Lung (tissue), 12 donors: Measurements from ENCODE around the gene ZFP64. TPM values are rescaled to one million over a fixed set of nuclear protein-coding genes. Genes with fewer than 3 reads are reported as not detected.

ENCODE experiments used
- ATAC-seq: fragments of 200-7000 bp; cut with Tn5 transposase; one replicate; pipeline ENCODE4 v1.9.1; 2020; ENCODE audit warnings: moderate number of reproducible peaks; ENCODE audit not compliant: insufficient read depth, low FRiP score
- DNase-seq, 3 donors: peaks; one replicate each; pipeline ENCODE4 v3.0.0-alpha.2; 2013 to 2017
- H3K27ac ChIP-seq, 2 donors: one replicate each; pipeline ENCODE4 v1.5.1; 2013; ENCODE audit warnings: mild to moderate bottlenecking in 2 of 2, moderate library complexity in 2 of 2, control low read depth in 1 of 2, inconsistent platforms in 1 of 2, low read depth in 1 of 2, low read length in 1 of 2
- H3K27me3 ChIP-seq, 3 donors: one replicate each; pipeline ENCODE4 v1.5.1; 2013; ENCODE audit warnings: low read length in 2 of 3; ENCODE audit not compliant: control insufficient read depth in 3 of 3, insufficient read depth in 3 of 3
- H3K36me3 ChIP-seq, 4 donors: one replicate each; pipeline ENCODE4 v1.5.1; 2013; ENCODE audit warnings: low read length in 4 of 4, mild to moderate bottlenecking in 1 of 4, moderate library complexity in 1 of 4; ENCODE audit not compliant: control insufficient read depth in 4 of 4, insufficient read depth in 4 of 4
- H3K4me1 ChIP-seq, 5 donors: one replicate each; pipeline ENCODE4 v1.5.1; 2013; ENCODE audit warnings: low read length in 5 of 5, mild to moderate bottlenecking in 2 of 5, moderate library complexity in 1 of 5; ENCODE audit not compliant: control insufficient read depth in 5 of 5, insufficient read depth in 5 of 5
- H3K4me3 ChIP-seq: one replicate; pipeline ENCODE4 v1.5.1; 2013; ENCODE audit warnings: mild to moderate bottlenecking, control low read depth, moderate library complexity
- H3K9ac ChIP-seq, 2 donors: one replicate each; pipeline ENCODE4 v1.5.1; 2013; ENCODE audit warnings: low read length in 2 of 2, control low read depth in 1 of 2; ENCODE audit not compliant: insufficient read depth in 1 of 2
- H3K9me3 ChIP-seq, 4 donors: one replicate each; pipeline ENCODE4 v1.5.1; 2013; ENCODE audit warnings: low read length in 3 of 4, mild to moderate bottlenecking in 1 of 4, moderate library complexity in 1 of 4; ENCODE audit not compliant: control insufficient read depth in 4 of 4, insufficient read depth in 3 of 4
- whole genome bisulfite sequencing, 2 donors: extraction: QIAGEN DNeasy Blood & Tissue Kit; methylation state at CpG; one replicate each; pipeline ENCODE4 v1.1.7; 2013; 5-methylcytosine and 5-hydroxymethylcytosine counted together
- polyA plus RNA-seq, 2 donors: library from polyadenylated mRNA; stranded (reverse); fragments of 200-250 nt; gene quantifications; one replicate each; pipeline ENCODE4 v1.2.1, GENCODE V29; 2013
- total RNA-seq, 2 donors: library from RNA; depleted of rRNA in 1 of 2; stranded (reverse); fragments of >200 nt in 1 of 2; gene quantifications; one replicate each; pipeline ENCODE4 v1.2.1, GENCODE V29; 2014 to 2021
- TF ChIP-seq, protein P1 (sequence below): IDR thresholded peaks from 2 replicates; pipeline ENCODE4 v1.5.1; 2012; ENCODE audit warnings: mild to moderate bottlenecking; ENCODE audit errors: control extremely low read depth, extremely low read depth
- donor health status: control.
- donor health status: control.
- donor health status: Bipolar disorder and iron deficiency.
- donor health status: healthy.
- donor health status: DM: yes; HTN: yes; CAD: no.

The ZFP64 gene
- total and polyA plus RNA-seq, 4 donors: 3.1 to 11.5 (median 7.4) TPM

- 87 to 93% methylated on average over 4 of the region's 4 CpGs for WGBS, 2 donors
- no peak for DNase-seq
Measured at GRCh38 chr20:52102126-52102525, 89.5 kb downstream of the ZFP64 start.

More at GRCh38 chr20:52102126-52102525, 89.5 kb downstream of the ZFP64 start:
- peaks cover 6 to 28% (median 11%) of the 10 kb centered on the region in 3 donors for H3K27me3 ChIP-seq
- H3K9me3 ChIP-seq: no peaks in the 10 kb centered on the region
- H3K4me1 ChIP-seq: peaks cover 3 to 31% (median 7%) of the 10 kb centered on the region in 5 donors
- no peak overlapping the region for H3K4me3 ChIP-seq
- no peak overlapping the region for H3K27ac ChIP-seq
- H3K9ac ChIP-seq: no peak overlapping the region
- H3K36me3 ChIP-seq: peaks cover 0 to 2% (median under 1%) of the 10 kb centered on the region in 4 donors
- TF ChIP-seq, protein P1, sequence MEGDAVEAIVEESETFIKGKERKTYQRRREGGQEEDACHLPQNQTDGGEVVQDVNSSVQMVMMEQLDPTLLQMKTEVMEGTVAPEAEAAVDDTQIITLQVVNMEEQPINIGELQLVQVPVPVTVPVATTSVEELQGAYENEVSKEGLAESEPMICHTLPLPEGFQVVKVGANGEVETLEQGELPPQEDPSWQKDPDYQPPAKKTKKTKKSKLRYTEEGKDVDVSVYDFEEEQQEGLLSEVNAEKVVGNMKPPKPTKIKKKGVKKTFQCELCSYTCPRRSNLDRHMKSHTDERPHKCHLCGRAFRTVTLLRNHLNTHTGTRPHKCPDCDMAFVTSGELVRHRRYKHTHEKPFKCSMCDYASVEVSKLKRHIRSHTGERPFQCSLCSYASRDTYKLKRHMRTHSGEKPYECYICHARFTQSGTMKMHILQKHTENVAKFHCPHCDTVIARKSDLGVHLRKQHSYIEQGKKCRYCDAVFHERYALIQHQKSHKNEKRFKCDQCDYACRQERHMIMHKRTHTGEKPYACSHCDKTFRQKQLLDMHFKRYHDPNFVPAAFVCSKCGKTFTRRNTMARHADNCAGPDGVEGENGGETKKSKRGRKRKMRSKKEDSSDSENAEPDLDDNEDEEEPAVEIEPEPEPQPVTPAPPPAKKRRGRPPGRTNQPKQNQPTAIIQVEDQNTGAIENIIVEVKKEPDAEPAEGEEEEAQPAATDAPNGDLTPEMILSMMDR: no peak
- ATAC-seq: no peak
